HG03575 (cell line): Measurements from ENCODE around the gene FXYD1.
"Not testable (repeated sequence)": the region's sequence is repeated elsewhere in the genome, so short reads cannot be mapped to it uniquely, and the experiment has no call there.

Source experiments
- ATAC-seq: cut with Tn5 transposase; IDR thresholded peaks from one replicate; pipeline ENCODE4 v1.9.1; 2021; ENCODE audit not compliant: unreplicated experiment, insufficient number of reproducible peaks, low FRiP score; ENCODE audit errors: extremely low read depth

The FXYD1 gene

DNA sequence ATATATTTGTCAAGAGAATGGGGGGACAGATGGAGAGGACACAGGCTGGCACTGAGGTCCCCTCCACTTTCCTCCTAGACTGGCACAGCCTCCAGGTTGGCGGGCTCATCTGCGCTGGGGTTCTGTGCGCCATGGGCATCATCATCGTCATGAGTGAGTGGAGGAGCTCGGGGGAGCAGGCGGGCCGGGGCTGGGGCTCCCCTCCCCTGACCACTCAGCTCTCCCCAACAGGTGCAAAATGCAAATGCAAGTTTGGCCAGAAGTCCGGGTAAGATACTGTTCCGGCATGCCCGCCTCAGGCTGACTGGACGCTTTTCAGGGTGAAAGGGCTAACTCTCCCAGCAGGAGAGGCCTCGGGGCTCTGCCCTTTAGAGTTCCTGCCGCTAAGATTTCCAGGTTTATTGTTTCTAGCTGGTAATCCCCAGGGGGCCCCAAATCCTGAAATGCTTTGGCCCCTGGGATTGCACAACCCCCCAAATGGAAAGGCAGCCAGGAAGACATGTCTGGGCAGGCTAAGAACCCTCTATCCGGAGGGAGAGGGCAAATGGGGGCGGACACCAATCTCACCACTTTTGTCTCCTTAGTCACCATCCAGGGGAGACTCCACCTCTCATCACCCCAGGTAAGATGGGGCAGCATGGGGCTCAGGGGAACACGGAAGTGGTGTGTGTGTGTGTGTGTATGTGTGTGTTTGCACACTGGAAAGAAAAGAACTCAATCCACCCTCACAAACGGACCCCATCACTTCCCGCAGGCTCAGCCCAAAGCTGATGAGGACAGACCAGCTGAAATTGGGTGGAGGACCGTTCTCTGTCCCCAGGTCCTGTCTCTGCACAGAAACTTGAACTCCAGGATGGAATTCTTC, 15.7 kb upstream of the FXYD1 start:
- ATAC-seq: no peak

DNA sequence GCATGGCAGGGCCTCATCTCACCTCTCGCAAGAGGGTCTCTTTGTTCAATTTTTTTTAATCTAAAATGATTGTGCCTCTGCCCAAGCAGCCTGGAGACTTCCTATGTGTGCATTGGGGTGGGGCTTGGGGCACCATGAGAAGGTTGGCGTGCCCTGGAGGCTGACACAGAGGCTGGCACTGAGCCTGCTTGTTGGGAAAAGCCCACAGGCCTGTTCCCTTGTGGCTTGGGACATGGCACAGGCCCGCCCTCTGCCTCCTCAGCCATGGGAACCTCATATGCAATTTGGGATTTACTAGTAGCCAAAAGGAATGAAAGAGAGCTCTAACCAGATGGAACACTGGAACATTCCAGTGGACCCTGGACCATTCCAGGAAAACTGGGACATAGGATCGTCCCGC, 15.1 kb upstream of the FXYD1 start:
- ATAC-seq: no peak

DNA sequence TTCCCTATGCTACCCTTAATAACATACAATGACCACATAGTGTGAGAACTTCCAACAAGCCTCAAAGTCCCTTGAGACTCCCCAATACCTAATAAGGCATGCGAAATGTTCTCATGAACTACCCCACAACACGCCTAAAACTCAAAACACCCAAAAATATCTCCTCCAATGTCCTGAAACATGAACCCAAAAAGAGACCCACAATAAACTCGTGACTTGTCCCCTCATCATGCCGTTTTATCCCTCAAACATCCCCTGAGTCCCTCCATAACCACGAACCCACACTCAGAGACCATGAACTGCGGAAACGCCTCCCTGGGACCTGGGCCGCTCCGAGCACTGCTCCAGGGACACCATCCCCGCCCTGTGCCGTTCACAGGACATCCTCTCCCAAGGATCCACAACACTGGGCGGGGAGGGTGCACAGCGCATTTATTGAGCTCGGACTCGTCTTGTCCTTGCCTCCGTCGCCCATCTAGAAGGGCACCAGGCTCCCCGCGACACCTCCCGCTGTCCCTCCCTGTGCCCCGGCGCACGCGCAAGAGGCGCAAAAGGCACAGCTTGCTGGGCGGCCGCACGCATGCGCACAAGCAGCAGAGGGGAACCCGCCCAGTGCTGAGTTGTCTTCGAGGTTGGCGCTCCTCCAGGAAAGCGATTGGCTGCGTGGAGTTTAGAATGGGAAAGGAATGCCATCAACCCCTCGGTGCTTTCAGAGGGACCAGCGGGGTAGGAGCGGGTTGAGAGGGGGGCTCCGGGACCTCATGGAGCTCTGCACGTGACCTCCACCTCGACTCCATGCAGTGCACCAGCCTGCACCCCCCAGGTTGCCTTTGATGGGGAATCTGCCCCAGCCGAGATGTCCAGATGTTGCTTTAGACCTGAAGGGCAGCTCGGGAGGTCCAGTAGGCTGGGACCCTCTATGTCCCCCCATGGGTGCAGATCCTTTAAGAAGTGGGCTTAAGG, 14.2 kb upstream of the FXYD1 start:
- ATAC-seq: no peak

DNA sequence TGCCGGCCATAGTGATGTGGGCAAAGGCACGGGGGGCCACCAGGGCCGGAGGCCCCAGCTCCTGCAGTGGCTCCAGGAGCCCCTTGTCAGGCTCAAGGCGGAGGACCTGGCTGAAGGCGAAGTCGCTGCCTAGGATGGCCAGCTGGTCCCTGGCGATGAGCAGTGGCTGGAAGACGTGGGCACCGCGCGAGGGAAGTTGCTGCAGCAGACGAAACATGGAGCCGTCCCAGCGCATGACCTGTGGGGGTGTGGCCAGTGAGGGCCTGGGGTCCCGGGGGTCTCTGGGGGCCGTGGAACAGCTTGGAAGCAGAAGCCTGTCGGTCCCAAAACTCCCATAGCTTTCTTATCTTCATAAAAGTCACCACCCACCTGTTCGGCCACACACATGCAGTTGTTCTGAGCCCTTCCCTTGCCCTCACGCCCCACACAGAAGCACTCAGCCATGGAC, 13.3 kb upstream of the FXYD1 start:
- no peak for ATAC-seq

DNA sequence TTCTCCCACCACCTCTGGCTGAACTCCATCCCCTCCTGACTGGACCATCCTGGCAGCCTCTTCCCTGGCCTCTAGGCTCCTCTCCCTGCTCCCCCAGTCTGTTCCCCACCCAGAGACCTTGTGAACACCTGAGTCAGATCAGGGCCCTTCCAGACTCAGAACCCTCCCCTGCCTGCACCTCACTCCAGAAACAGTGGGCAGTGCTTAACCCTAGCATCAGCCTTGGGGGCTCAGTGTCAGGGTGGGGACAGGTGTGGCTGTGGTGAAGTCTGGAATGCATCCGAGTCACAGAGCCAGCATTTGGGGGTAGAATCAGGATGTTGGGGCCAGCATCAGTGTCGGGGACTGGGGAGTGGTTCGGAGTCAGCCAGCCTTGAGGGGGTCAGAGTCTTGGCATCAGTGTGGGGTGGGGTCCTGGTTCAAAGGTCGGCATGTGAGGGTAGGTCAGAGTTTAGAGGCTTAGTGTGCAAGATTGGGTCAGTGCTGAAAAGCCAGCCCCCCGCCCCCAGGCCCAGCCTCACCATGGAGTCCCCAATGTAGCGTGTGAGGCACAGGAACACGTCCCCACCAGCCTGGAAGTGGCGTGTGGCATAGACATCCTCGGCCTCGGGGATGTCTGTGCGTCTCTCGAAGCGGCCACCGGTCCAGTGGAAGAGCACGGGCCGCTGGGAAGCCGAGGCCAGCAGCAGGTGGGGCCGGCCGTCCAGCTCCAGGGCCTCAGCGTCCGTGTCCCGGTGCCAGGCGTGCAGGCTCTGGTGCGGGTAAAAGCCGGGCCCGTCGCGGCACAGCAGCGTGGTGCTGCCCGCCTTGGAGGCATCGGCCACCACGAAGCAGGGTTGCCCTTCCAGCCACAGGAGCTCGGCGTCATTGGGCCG, 12.6 kb upstream of the FXYD1 start:
- no peak for ATAC-seq

DNA sequence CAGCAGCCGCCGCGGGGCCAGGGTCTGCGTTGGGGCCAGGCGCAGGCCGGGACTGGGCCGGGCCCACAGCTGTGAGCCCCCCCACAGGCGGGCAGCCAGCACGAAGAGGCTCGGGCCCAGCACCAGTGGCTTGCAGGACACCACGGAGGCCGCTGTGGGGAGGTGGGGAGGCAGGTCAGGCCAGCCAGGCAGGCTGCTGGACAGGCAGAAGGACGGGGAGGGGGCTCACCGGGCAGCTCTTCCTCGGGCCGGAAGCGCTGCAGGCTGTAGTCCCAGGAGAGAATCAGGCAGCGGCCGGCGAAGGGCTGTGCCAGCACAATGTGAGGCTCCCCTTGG, 12.0 kb upstream of the FXYD1 start:
- ATAC-seq: no peak

DNA sequence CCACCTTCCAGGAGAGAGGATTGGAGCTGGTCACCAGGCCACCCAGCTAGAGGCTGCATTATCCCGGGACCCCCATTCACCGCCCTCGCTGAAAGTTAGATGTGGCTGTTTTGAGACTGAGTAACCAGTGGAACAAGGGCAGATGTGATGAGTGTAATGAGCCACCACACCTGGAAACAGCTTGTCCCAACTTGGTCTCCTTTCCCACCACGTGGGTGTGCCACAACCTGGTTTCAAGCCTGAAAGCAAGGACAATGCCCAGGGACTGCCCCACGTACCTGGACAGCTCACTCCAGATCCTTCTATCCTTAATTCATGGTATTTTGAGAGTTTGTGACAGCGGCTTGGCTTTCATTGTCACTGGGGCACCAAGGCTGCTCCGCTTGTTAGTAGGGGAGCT, 10.8 kb upstream of the FXYD1 start:
- ATAC-seq: no peak

DNA sequence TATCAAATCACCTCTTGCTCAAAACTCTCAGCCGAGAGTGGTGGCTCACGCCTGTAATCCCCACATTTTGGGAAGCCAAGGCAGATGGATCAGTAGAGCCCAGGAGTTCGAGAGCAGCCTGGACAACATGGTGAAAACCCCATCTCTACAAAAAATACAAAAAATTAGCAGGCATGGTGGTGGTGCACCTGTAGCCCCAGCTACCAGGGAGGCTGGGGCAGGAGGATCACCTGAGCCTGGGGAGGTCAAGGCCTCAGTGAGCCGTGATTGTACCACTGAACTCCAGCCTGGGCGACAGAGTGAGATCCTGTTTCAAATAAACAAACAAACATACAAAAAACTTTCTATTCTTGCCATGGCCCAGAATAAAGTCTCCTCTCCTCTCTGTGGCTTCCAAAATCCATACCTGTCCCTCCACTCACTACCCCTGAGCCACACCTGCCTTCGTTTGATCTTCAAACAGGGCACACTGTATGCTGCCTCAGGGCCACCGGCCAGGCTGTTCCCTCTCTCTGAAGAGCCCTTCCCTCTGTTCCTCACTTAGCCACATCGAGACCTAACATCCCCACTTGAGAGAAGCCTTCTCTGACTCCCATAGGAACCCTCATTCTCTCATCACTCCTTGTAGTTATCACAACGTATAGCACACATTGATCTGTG, 10.1 kb upstream of the FXYD1 start:
- ATAC-seq: no peak

DNA sequence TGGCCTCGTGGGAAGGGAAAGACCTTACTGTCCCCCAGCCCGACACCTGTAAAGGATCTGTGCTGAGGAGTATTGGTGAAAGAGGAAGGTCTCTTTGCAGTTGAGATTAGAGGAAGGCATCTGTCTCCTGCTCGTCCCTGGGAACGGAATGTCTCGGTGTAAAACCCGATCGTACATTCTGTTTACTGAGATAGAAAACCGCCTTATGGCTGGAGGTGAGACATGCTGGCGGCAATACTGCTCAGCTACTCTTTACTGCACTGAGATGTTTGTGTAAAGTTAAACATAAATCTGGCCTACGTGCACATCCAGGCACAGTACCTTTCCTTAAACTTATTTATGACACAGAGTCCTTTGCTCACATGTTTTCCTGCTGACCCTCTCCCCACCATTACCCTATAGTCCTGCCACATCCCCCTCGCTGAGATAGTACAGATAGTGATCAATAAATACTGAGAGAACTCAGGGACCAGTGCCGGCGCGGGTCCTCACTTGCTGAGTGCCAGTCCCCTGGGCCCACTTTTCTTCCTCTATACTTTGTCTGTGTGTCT, 8.8 kb upstream of the FXYD1 start:
- ATAC-seq: not testable (repeated sequence)

DNA sequence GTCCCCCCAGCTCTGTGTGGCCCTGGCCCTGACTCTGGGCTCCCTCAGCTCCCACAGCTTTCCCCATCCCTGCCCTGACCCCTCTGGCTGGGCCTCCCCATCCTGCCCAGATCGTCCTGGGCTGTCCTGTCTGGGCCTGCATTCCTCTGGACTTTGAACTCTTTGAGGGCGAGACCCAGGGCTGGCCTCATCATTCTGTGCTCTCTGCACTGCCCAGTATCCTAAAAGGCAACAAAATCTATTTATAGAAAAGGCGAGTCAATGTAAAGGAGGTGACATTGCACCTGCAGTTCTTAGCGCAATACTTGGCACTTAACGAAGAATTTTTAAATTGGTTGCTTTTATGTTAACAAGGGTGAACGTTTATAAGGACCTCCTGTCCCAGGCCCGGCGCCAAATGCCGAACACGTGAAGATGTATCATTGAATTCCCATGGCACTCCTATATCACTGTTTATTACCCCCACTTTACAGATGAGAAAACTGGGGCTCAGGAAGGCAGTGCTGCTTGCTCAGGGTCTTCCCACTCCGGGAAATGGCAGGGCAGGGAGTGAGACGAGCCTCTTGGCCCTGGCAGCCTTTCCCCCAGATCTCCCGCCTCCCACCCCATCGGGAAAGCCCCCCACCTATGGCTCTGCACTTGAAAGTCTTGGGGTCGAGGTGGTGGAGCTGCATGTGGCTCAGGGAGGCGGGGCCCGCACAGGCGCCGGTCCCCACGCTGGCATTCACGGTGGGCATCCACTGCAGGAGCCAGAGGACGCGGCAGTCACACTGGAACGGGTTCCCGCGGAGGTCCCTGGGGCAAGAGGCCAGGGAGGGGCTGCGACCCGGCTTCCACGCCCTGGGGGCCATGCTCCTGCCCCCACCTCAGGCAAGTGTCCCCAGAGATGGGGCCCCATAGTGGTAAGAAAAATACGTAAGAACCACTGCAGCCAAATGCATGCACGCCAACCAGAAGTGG, 7.6 kb upstream of the FXYD1 start:
- ATAC-seq: no peak

DNA sequence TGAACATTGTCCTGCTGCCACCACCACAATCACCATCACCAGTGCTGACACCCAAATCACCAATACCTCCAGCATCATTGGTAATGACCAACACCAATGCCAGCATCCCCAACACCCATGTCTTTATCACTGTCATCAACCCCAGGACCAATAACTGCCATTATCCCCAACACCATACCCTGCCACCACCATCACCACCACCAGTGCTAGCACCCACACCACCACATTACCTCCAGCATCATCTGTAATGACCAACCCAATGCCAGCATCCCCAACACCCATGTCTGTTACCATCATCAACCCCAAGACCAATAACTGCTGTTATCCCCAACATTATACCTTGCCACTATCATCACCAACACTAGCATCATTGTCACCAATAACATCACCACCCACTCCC, 6.4 kb upstream of the FXYD1 start:
- no peak for ATAC-seq

DNA sequence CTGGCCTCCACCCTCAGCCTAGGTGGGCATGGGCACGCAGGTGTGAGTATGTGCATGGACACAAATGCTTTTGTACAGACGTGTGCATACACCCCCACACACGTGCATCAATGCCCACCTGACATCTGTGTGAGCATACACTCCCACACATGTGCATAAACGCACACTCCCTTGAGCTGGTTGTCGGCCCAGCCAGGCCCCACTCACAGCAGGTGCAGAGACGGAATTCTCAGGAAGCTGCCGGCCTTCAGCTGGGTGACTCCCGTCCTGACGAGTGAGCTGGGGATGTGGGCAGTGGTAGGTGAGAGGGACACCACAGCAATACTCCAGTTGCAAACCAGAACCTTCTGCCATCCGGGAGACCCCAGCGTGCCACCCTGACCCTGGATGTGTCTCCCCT, 4.8 kb upstream of the FXYD1 start:
- no peak for ATAC-seq

DNA sequence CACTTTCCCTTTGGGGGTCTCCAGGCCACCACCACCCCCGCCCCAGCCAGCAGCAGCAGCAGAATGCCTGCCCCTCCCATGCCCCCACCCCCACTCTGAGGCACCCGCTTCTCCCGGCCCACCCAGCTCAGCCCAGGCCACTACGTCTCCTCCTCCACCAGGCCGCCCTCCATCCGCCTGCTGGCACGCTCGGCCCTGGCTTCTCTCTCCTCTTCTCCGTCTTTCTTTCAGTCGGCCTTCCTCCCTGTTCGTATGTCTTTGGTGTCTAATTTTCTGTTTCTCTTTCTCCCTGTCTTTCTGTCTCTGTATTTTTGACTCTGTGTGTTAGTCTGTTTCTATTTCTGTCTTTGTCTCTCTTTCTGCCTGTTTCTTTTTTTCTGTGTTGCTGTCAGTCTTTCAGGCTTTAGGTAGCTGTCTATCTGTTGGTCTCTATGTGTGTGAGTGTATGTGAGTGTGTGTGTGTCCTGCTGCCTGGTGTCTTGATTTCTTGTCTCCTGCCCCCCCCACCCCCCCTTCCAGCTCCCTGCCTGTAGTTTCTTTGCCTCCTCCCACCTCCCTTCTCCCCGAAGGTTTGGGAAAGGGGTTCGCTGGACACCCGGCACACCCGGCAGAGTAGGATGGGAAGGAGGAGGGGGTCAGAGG, 3.9 kb upstream of the FXYD1 start, which contains the start of gene LGI4:
Gene LGI4 (minus strand): TSS at position 459 of the 642 bp plus-strand sequence. CDS start 379 bp downstream, at position 80.
- ATAC-seq: no peak

DNA sequence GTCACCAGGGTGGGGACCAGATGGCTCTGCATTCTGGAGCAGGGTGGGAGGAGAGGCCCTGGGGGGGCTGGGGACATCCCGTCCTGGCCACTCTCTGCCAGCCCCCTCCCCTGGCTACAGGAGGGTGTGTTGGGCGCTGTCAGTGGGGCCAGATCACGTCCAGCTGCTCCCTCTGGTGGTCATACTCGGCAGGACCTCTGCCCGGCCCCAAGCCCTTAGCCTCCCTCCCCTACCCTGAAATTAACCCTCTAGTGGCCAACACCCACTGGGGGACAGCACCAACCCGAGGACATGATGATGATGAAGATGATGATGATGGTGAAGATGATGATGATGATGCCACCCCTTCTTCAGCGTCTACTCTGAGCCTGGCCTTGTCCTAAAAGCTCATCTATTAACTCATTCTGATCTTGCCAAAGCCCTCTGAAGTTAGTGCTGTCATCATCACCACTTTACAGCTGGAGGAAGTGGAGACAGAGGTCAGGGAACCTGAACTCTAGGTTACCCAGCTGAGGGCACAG, 3.2 kb upstream of the FXYD1 start:
- no peak for ATAC-seq

DNA sequence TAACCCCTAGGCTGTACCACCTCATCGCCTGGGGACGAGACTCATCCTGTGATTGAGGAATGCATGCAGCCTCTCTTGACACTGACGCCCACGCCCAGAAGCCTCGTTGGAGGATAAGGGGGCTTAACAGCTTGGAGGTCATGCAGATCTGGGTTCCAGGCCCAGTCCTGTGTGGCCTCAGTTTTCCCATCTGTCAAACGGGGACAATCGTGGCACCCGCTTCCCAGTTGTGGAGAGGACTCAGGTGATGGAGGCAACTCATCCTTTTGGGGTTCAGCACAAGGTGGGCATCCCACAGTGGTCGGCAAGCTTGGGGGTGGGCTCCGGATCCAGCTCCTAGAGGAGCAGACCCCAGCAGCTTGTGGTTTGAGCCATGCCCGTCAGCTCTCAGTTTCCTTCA, 2.4 kb upstream of the FXYD1 start:
- ATAC-seq: no peak

DNA sequence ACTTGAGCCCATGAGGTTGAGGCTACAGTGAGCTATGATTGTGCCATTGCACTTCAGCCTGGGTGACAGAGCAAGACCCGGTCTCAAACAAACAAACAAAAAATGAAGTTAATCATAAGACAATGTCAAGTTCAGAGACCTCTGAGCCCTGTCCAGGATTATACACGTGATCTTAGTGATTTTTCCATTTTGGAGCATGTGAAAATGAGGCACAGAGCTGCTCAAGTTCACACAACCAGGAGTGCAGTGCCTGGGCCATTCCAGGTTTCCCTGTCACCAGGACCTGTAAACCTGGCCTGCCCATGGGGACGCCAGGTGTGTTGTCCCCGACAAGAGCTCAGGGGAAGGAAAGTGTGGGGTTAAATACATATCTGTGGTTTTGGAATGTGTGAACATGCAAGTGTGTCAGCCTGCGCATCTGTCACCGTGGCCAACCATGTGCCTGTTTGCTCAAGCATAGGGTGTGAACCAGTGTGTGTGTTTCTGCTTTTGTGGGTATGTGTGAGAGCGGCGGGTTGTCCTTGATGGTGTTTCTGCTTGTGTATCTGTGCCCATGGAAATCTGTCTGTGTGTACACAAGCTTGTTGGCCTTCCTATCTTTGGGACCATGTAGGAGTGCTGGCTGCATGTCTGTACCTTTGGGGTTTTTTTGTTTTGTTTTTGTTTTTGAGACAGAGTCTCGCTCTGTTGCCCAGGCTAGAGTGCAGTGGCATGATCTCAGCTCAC, 1.5 kb upstream of the FXYD1 start:
- ATAC-seq: no peak
